NCI-H146 (cell line): Measurements from ENCODE around the gene FKBP2.
A peak's percentile ranks its signal among the peaks of the same experiment; 100 is the strongest.

ENCODE experiments used
- DNase-seq: peaks from one replicate; lab custom pipeline; 2025; lab: John Stamatoyannopoulos, UW

The FKBP2 gene

GRCh38 chr11:64240435-64241240, at the start of gene FKBP2:
TSS of gene FKBP2 (plus strand) at chr11:64241095. CDS start at chr11:64242388, 1,293 bp downstream.
- peak; percentile 96 for DNase-seq

DNA sequence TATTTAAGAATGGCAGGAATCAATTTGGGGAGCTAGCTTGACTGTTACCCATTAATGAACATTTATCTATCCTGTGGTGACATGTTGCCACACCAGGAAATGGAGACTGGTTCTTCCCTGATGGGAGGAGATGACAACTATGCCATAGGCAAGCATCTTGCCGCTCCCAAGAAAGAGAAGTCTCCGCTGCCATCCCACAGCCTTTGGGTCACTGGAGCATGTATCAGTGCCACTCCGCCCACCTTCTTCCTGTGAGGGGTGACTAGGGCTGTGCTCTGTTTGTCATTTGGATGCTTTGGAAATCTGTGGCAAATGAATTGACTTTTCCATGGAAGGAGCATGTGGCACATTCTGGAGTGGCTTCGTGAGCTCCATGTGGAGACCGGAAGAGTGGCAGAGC, 48.5 kb upstream of the FKBP2 start:
- no peak for DNase-seq

GRCh38 chr11:64196626-64197025, 44.3 kb upstream of the FKBP2 start:
- no peak for DNase-seq

DNA sequence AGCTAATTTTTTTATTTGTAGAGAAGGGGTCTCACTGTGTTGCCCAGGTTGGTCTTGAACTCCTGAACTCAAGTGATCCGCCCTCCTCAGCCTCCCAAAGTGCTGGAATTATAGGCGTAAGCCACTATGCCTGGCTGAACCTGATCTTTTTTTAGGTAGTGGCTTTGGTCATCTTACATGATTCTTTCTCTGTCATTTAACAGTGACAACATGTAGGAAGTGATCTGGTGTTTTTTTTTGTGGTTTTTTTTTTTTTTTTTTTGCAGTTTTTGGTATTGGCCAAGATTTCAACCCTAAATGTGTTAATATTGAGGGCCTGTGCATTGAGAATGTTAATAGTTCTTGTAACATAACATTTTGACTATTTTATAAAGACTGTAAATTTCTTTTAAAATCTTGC, 42.4 kb upstream of the FKBP2 start:
- no peak for DNase-seq

DNA sequence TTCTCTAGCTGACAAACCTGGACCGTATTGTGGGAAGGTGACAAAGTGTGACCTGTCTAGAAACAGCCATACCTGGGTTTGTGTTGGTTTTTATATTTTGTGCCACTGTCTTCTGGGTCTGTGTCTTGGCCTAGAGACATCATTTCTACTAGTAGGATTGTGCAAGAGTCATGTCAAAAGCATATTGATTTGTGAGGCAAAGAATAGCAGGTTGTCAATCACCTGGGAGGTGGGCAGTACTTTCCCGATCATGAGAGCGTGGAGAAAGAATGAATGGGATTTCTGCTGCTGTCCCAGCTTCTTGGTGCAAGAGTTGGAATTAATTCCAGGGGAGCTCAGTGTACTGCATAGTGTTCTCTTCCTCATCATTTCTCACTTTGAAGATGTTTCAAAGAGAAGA, 39.4 kb upstream of the FKBP2 start:
- no peak for DNase-seq

DNA sequence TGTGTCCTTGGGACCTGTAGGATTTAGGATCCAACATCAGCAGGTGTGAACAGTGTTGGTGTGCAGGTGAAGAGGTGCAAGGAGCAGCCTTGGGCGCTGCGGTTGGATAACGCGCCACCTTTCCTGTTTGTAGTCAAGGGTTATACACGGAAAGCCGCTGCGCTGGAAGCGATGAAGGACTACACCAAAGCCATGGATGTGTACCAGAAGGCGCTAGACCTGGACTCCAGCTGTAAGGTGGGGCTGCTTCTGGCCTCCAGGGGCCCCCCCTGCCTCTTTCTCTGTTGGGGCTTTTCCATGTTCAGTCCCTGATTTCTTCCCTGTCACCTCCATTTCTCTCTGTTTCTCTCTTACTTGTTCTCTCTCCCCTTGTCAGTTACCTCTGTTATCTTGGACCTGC, 37.9 kb upstream of the FKBP2 start:
- no peak for DNase-seq

DNA sequence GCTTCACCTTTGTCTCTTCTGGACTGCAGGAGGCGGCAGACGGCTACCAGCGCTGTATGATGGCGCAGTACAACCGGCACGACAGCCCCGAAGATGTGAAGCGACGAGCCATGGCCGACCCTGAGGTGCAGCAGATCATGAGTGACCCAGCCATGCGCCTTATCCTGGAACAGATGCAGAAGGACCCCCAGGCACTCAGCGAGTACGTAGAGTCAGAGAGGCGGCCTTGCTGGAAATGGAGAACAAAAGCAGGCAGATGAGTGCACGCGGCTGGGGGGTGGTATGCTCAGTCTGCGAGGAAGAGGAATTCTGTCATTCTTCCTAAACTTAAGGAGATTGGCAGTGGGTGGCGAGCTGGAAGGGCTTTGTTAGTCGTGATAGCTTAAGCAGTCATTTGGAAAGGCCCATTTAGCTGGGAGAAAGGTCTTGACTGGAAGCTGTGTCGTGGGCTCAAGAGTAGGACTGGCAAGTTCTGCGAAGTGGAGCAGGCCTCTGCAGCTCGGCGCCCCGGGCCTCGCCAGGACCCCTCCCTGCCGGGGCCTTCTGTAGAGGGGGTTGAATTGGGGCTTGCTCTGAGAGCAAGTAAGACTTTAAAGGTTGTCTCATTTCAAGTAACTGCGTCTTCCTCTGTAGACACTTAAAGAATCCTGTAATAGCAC, 37.3 kb upstream of the FKBP2 start:
- DNase-seq, result no peak

DNA sequence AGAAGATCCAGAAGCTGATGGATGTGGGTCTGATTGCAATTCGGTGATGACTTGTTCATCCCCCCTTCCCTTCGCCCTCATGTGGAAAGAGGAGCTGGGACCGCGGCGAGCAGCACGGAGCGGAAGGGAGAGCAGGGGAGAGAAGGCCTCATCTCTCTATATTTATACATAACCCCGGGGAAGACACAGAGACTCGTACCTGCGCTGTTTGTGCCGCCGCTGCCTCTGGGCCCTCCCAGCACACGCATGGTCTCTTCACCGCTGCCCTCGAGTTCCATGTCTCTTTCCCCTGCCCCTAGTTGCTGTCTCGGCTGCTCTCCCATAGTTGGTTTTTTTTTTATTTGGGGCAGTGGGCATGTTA, 36.8 kb upstream of the FKBP2 start:
- no peak for DNase-seq

- DNase-seq, result peak; percentile 68
Observed at GRCh38 chr11:64204464-64204989, 36.4 kb upstream of the FKBP2 start.

DNA sequence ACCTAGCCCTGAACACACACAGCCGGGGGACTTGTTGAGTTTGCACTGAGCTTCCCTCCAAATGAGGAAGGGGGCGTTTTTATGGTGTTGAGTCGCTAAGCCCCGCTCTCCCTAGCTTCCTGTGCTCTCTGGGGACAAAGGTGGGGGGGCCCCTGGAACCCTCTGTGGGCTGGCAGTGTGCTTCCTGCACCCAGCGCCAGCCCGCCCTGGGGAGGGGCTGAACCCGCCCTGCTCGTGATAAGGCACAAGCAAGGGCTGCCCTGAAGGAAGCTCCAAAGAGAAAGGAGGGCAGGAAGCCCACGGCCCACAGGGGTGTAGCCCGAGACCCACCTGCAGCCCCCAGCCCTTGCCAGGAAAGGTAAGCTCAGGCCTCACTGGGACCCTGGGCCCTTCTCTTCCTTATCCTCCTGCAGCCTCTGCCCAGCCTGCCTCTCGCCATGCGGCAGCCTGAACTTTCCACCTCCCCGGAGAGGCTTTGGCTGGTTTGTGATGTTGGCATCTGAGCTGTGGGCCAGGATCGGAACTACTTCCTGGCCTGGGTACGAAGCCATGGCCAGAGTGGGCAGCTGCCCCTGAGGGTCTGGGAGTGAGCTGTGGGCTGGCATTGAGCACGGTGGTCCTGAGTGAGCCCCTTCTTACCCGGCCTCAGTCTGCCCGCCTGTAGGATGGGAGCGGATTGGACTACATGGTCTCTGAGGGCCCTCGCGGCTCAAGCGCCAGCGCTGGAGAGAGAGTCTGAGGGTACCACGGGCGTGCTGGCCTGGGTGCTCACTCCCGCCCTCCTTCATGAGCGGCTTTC, 34.2 kb upstream of the FKBP2 start, which contains the start of gene FERMT3:
Gene FERMT3 (plus strand): TSS at position 265 of the 799 bp plus-strand sequence. CDS start 644 bp downstream, outside the sequence.
- DNase-seq, result no peak

DNA sequence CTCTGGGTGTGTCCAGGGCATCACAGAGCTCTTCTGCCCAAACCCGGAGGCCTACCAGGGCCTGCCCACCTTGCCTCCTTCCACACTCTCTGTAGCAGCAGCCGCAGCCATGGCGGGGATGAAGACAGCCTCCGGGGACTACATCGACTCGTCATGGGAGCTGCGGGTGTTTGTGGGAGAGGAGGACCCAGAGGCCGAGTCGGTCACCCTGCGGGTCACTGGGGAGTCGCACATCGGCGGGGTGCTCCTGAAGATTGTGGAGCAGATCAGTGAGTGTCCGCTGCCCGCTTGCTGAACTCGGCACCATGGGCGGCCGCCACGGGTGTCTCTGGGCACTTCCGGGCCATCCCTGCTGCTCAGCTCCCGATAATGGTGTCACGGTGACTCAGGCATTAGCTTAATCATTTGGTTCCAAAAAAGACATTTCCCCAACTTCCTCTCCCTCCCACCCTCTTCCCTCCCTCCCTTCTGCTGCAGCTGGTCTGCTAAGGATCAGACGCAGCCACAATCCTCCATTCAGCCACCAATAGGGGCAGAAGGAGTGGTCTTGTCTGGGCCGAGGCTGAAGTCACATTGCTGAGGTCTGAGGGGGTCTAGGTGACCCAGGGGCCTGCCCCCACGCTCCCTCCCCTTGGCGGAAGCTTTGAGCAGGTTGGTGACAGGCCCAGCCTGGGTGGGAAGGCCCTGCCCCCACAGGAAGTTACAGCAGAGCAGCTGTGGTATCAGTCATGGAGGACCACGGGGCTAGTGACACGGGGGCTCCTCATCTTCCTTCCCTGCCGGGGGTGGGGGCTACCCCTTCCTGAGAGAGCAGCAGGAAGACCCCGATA, 33.4 kb upstream of the FKBP2 start:
- no peak for DNase-seq

DNA sequence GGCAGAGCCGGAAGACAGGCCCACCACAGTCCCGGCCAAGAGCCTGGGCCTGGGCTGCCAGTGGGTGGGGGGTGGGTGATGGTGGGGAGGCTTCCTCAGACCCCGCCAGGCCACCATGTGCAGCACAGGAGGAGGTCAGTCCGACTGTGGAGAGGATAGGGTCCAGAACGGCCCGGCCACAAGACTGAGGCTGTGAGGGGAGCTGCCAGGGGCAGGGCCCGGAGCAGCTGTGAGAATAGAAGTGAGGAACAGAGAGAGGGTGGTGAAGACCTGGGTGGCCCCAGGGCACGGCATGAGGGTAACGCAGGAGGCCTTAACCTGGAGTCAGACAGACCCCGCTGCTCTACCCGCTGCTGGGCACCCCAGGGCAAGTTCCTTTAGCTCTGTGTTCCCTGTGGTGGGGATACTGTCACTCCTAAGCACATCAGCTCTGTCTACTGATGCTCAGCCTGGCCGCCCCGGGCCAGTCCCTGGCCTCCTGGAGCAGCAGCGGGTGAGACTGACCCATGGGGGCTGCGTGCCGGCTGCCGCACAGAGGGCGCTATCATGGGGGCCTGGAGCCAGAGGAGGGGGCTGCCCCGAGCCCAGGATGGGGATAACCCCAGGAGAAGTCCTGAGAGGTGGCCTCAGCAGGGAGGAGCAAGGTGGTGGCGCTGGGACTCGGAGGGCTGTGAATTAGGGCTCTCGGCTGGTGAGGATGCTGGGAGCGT, 32.7 kb upstream of the FKBP2 start:
- no peak for DNase-seq

DNA sequence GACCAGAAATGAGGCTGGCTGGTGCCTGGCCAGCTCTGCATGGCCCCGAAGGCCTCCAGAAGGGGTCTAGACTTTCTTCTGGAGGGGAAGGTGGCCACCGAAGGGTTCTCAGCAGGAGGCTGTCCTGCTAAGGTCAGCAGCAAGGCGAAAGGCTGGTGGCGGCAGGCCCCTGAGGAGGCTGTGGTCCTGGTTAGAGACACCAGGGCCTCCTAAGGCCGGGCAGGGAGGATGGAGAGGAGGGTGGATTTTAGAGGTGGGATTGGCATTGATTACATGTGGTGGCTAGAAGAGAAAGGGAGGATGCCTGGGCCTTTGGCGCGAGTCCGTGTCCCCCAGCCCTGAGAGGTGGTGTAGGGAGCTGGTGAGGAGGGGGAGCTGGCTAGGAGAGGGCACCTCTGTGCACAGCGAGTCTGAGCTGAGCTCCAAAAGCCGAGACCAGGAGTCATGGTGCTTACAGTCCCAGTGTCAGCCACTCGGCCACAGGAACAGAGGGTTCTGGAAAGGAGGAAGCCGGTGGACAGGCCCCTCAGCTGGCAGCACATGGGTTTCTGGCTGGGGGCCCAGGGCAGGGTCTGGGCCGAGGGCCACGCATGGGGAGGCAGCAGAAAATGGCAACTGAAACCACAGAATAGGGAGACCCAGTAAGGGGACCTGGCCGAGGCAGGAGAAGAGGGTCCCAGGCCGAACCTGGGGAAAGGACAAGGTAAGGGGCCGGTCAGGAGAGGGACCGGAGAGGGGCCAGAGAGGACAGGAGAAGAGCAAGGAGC, 31.9 kb upstream of the FKBP2 start:
- DNase-seq, result no peak

GRCh38 chr11:64209563-64209843, 31.4 kb upstream of the FKBP2 start:
- DNase-seq, result no peak

GRCh38 chr11:64210301-64211020, 30.4 kb upstream of the FKBP2 start:
- DNase-seq, result no peak

- DNase-seq, result no peak
Observed at GRCh38 chr11:64211181-64211872, 29.6 kb upstream of the FKBP2 start.

GRCh38 chr11:64216879-64217278, 24.0 kb upstream of the FKBP2 start:
- no peak for DNase-seq

GRCh38 chr11:64218628-64219353, 22.1 kb upstream of the FKBP2 start:
- DNase-seq, result no peak

DNA sequence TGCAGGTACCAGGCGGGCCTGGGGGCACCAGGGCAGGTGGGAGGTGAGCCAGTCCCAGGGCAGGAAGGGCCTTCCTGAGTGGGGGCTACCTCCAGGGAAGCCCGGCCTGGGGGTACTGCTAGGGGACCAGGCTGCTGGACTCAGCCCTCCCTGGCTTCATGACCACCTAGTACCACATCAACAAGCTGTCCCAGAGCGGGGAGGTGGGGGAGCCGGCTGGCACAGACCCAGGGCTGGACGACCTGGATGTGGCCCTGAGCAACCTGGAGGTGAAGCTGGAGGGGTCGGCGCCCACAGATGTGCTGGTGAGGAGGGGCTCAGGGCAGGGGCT, 21.6 kb upstream of the FKBP2 start:
- DNase-seq, result no peak
